IPS-NIHi7 (cell line): ENCODE data around the gene CCDC106.
A peak's percentile ranks its signal among the peaks of the same experiment; 100 is the strongest.

Experiments used
- DNase-seq: peaks from one replicate; pipeline ENCODE4 v3.0.0; 2012; ENCODE audit warnings: mixed read lengths; ENCODE audit errors: extremely low spot score

CCDC106 gene

GRCh38 chr19:55647732-55648584, at the start of gene CCDC106:
CCDC106 (plus strand) TSS chr19:55648212; CDS start chr19:55649047, 835 bp downstream.
- DNase-seq = peak; percentile 76

- peak; percentile 81 for DNase-seq
These were observed 49.1 kb upstream of the CCDC106 start for GRCh38 chr19:55598719-55599467.

- DNase-seq = peak; percentile 77
These were observed 48.6 kb upstream of the CCDC106 start, which contains the start of gene FIZ1 for GRCh38 chr19:55599468-55599841. FIZ1 (minus strand) TSS chr19:55599517; CDS start chr19:55597865, 1,652 bp downstream.

GRCh38 chr19:55599842-55600661, 48.0 kb upstream of the CCDC106 start, which contains the start of gene ZNF524:
ZNF524 (plus strand) TSS chr19:55600288; CDS start chr19:55602113, 1,825 bp downstream.
- DNase-seq = peak; percentile 68

GRCh38 chr19:55600662-55601028, 47.4 kb upstream of the CCDC106 start:
- DNase-seq = no peak

GRCh38 chr19:55601084-55601483, 46.9 kb upstream of the CCDC106 start:
- DNase-seq = no peak

GRCh38 chr19:55602104-55603001, 45.7 kb upstream of the CCDC106 start:
- no peak for DNase-seq

- DNase-seq = no peak
These were observed 44.9 kb upstream of the CCDC106 start for GRCh38 chr19:55603115-55603514.

GRCh38 chr19:55603581-55604292, 44.3 kb upstream of the CCDC106 start:
- peak; percentile 45 for DNase-seq

- DNase-seq = peak; percentile 90
These were observed 42.8 kb upstream of the CCDC106 start for GRCh38 chr19:55605207-55605636.

- peak; percentile 87 for DNase-seq
These were observed 42.2 kb upstream of the CCDC106 start, which contains the start of gene ZNF865 for GRCh38 chr19:55605637-55606470. ZNF865 (plus strand) TSS chr19:55605647; CDS start chr19:55613619, 7,972 bp downstream.

GRCh38 chr19:55606471-55606787, 41.6 kb upstream of the CCDC106 start:
- no peak for DNase-seq

- DNase-seq = no peak
These were observed 41.2 kb upstream of the CCDC106 start for GRCh38 chr19:55606817-55607216.

- DNase-seq = no peak
These were observed 38.7 kb upstream of the CCDC106 start for GRCh38 chr19:55609326-55609725.

- no peak for DNase-seq
These were observed 36.6 kb upstream of the CCDC106 start for GRCh38 chr19:55611300-55611982.

GRCh38 chr19:55611983-55612645, 35.9 kb upstream of the CCDC106 start:
- DNase-seq = no peak

GRCh38 chr19:55613396-55613795, 34.6 kb upstream of the CCDC106 start:
- no peak for DNase-seq
